ENCODE results near the gene TMEM106C.

Gene TMEM106C

GRCh38 chr12:48016373-48017020, 53.1 kb downstream of the TMEM106C start:
- no peak for DNase-seq (ENCODE audit: low read depth)

- no peak for DNase-seq (ENCODE audit: low read depth)
These were observed 54.1 kb downstream of the TMEM106C start for GRCh38 chr12:48017496-48017895.

GRCh38 chr12:48017921-48018617, 54.7 kb downstream of the TMEM106C start:
- DNase-seq (ENCODE audit: low read depth), result no peak
